Uterus (tissue), 4 donors: ENCODE measurements around the gene NFATC1. TPM values are rescaled to one million over a fixed set of nuclear protein-coding genes. Genes with fewer than 3 reads are reported as not detected.

Source experiments
- DNase-seq, 2 donors: peaks; one replicate each; pipeline ENCODE4 v3.0.0-alpha.2; 2019 to 2020
- H3K27ac ChIP-seq, 2 donors: fragments of 200-600 bp; sonication (generic); 1 replicate in 1 of 2; 2 replicates in 1 of 2; pipeline ENCODE4 v1.5.1; 2016 to 2018
- H3K27me3 ChIP-seq, 2 donors: fragments of 200-600 bp; sonication (generic); one replicate each; pipeline ENCODE4 v1.5.1; 2018 to 2019; ENCODE audit warnings: control low read depth in 1 of 2
- H3K36me3 ChIP-seq, 2 donors: fragments of 200-600 bp; sonication (generic); one replicate each; pipeline ENCODE4 v1.5.1; 2019; ENCODE audit warnings: control low read depth in 1 of 2
- H3K4me1 ChIP-seq, 2 donors: fragments of 200-600 bp; sonication (generic); one replicate each; pipeline ENCODE4 v1.5.1; 2018 to 2019; ENCODE audit warnings: control low read depth in 1 of 2
- H3K4me3 ChIP-seq, 2 donors: fragments of 200-600 bp; sonication (generic); 1 replicate in 1 of 2; 2 replicates in 1 of 2; pipeline ENCODE4 v1.5.1; 2018 to 2019; ENCODE audit warnings: mild to moderate bottlenecking in 1 of 2
- H3K9me3 ChIP-seq, 2 donors: fragments of 200-600 bp; sonication (generic); one replicate each; pipeline ENCODE4 v1.5.1; 2019; ENCODE audit warnings: control low read depth in 1 of 2
- POLR2A ChIP-seq, 2 donors: fragments of 450-650 bp; IDR thresholded peaks; one replicate each; pipeline ENCODE4 v1.6.1; 2016; ENCODE audit warnings: antibody characterized with exemption in 2 of 2, mild to moderate bottlenecking in 1 of 2, moderate library complexity in 1 of 2
- intact Hi-C: fragments of 100-400 bp; cut with DNase I; formaldehyde crosslinking; loops from one replicate; pipeline ENCODE4 v1.15.1; 2023; ENCODE audit warnings: low total_unique reads
- total RNA-seq, 4 donors: library from RNA; depleted of rRNA in 3 of 4; stranded (reverse); fragments of >200 nt in 3 of 4; gene quantifications; one replicate each; pipeline versions ENCODE4 v1.1.0 to v1.2.4, GENCODE V29; 2014 to 2023
- TF ChIP-seq, protein P1 (sequence below), 4 experiments: fragments of 200-600 bp in 2 of 4; fragments of 450-650 bp in 2 of 4; sonication (generic) in 2 of 4; IDR thresholded peaks; one replicate each; pipeline ENCODE4 v1.5.1; 2016 to 2019; ENCODE audit warnings: antibody characterized with exemption in 4 of 4, mild to moderate bottlenecking in 2 of 4, moderate library complexity in 1 of 4
- donor health status: DM: yes; HTN: yes; CAD: no.

Gene NFATC1
- total RNA-seq, 4 donors from 2014 or later: 9.2 to 25.1 (median 14.6) TPM

DNA sequence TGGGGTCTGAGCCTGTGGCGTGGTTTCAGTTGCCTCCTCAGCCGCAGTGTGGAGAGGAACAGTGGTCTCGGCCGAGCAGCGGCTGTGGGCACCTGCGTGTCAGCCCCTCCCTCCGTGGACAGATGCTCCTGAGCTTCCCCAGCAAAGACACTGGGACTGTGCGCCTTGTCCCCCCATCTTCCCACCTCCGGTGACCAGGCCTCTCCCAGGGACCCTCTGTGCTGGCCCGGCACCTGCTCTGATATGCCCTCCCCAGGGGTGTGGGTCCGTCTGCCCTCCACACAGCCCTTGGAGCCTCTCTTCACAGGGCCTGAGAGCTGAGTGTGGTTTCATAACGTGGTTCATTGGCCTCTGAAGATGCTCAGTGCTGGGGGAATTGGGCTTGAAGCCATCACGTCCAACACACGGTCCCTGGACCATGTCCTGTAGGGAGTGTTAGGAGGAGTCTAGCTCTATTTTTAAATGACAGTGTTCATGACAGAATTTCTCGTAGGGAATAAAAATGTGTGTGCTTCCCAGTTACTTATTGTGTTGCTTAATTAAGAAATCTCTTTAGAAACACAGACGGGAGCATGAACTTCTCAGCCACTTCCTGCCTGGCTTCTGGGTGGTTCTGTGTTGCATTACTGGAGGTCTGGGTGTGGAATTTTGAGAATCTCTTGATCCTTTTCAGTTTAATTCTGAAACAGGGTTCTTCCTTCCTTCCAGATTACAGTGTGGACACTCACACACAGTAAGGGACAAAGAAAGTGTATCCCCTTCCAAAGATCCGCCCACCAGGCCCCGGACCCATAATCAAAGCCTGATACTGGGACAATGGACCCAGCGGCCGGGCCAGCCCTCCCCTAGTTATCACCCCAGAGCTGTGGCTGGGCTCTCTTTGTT is 110.7 kb downstream of the NFATC1 start:
- Histone ChIP-seq H3K4me1 (peaks cover 7 to 9% of the 10 kb centered on the region in 2 donors), H3K36me3 (no peaks in the 10 kb centered on the region), H3K27ac (peak overlapping the region; percentile 87 to 91), H3K9me3 (no peaks in the 10 kb centered on the region), H3K4me3 (peak overlapping the region; percentile 22 to 40), H3K27me3 (no peaks in the 10 kb centered on the region)
- DNase-seq: peak; percentile 47 to 63
- TF ChIP-seq POLR2A (IDR thresholded peaks at IDR 0.05): no peak
- TF ChIP-seq, protein P1, sequence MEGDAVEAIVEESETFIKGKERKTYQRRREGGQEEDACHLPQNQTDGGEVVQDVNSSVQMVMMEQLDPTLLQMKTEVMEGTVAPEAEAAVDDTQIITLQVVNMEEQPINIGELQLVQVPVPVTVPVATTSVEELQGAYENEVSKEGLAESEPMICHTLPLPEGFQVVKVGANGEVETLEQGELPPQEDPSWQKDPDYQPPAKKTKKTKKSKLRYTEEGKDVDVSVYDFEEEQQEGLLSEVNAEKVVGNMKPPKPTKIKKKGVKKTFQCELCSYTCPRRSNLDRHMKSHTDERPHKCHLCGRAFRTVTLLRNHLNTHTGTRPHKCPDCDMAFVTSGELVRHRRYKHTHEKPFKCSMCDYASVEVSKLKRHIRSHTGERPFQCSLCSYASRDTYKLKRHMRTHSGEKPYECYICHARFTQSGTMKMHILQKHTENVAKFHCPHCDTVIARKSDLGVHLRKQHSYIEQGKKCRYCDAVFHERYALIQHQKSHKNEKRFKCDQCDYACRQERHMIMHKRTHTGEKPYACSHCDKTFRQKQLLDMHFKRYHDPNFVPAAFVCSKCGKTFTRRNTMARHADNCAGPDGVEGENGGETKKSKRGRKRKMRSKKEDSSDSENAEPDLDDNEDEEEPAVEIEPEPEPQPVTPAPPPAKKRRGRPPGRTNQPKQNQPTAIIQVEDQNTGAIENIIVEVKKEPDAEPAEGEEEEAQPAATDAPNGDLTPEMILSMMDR (IDR thresholded peaks at IDR 0.05): no peak
- intact Hi-C loops: no loop called here

DNA sequence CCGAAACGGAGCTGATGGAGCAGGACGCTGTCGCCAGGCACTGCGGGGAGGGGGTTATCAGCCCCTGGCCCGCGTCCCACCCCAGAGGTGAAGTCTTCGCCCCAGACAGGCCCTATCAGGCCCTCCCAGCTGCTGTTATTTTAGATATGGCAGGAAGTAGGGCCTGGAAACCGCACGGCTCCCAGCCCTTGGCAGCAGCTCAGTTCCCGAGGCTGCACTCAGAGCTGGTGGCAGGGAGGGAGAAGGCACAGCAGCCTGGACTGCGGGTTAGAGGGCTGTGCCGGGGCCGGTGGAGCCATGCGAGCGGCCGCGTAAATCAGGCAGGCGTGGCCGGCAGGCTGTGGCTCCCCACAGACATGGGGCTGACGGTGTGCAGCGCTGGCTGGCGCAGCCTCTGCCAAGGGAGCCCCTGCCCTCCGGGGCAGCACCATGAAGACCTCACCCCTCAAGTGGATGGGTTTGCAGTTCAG is 111.4 kb downstream of the NFATC1 start:
- Histone ChIP-seq H3K27me3 (no peaks in the 10 kb centered on the region), H3K9me3 (no peaks in the 10 kb centered on the region), H3K4me1 (peaks cover 7 to 9% of the 10 kb centered on the region in 2 donors), H3K36me3 (no peaks in the 10 kb centered on the region), H3K27ac (peak overlapping the region; percentile 87 to 91), H3K4me3 (peak overlapping the region; percentile 22 to 40)
- peak; percentile 63 to 66 for DNase-seq
- no peak for TF ChIP-seq POLR2A (IDR thresholded peaks at IDR 0.05)
- intact Hi-C loops: no loop called here

DNA sequence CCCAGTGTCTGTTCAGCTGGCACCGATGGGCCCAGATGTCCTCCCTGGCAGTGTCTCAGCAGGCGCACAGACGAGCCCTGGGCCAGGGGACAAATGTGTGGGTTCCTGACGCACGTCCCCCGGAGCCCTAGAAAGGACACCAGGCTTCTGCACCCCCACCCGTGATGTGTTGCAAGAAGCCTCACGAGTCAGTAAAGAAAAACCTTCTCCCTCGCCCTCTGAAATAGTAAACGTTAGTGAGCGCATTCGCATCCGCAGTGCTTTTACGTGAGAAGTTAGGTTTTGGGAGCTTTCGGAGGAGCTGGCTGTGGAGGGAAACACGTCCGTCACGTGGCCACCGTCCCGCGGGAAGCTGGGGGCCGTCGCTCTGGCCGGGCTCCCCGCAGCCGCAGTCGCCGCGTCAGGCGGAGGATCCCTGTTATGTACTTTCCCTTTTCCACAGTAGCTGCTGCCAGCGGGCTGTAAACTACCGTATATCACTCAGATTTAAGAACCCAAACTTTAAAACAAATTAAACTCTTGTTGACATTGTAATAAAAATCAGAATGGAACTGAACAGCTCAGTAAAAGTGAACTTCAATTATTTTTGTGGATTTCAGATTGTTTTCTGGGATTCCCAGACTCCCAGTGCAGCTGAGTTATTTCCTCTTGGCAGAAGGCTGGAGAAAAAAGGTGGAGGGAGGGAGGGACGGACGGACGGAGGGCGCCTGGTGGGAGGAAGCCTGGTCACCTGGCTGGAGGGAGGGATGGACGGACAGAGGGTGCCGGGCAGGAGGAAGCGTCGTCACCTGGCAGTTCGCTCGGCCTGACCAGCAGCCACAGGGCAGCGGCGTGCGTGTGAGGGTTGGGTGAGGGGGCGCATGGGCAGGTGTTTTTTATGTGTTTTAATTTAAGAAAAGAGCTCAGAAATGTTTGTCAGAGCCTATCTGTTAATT is 112.1 kb downstream of the NFATC1 start:
- peak; percentile 79 to 87 for DNase-seq
- H3K27ac ChIP-seq: peak overlapping the region; percentile 87 to 91
- H3K9me3 ChIP-seq: no peaks in the 10 kb centered on the region
- TF ChIP-seq POLR2A (IDR thresholded peaks at IDR 0.05): no peak
- no peaks in the 10 kb centered on the region for H3K27me3 ChIP-seq
- no peaks in the 10 kb centered on the region for H3K36me3 ChIP-seq
- peaks cover 7 to 9% of the 10 kb centered on the region in 2 donors for H3K4me1 ChIP-seq
- H3K4me3 ChIP-seq: peak overlapping the region; percentile 22 to 40
- intact Hi-C loops: no loop called here

DNA sequence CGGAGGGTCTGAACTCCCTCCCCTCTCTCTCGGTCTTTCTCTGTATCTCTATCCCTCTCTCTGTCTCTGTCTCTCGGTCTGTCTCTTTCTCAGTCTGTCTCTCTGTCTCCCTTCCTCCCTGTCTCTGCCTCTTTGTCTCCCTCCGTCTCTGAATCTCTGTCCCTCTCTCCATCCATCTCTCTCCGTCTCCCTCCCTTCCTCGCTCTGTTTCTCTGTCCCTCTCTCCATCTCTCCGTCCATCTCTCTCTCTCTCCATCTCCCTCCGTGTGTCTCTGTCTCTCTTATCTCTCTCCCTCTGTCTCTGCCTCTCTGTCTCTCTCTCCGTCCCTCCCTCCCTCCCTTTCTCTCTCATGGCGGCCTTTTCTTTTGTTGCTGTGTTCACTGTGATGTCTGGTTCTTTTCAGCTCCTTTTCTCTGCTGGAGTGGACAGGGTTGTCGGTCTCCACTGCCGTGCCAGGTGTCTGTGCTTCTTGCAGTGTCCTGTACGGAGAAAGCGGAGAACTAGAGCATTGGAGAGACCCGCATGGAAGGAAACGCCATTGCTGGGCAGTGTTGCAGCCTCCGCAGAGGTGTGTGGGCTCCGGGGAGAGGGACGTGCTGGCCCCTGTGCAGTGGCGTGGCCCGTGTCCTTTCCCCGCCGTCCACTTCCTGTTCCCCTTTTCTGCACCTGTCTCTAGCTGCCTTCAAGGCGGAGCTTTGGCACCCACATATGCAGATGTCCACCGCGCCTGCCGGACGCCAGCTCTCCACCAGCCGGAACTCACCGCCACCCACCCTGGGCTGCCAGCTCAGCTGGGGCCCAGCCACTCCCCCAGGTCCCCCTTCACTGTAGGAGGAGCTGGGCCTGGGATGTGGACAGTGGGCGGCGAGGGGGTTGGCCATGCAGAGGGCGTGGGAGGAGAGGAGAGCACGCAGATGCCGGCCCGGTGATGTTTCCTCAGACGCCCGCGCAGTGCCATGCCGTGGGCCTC is 113.1 kb downstream of the NFATC1 start:
- Histone ChIP-seq H3K36me3 (no peaks in the 10 kb centered on the region), H3K27me3 (no peaks in the 10 kb centered on the region), H3K4me3 (peak overlapping the region in 1 of 2 donors; percentile 40), H3K27ac (peak overlapping the region; percentile 87 to 91), H3K4me1 (peaks cover 7 to 9% of the 10 kb centered on the region in 2 donors), H3K9me3 (no peaks in the 10 kb centered on the region)
- intact Hi-C loops: no loop called here
- DNase-seq: peak; percentile 19 to 20
- TF ChIP-seq, protein P1 (IDR thresholded peaks at IDR 0.05): no peak
- no peak for TF ChIP-seq POLR2A (IDR thresholded peaks at IDR 0.05)

DNA sequence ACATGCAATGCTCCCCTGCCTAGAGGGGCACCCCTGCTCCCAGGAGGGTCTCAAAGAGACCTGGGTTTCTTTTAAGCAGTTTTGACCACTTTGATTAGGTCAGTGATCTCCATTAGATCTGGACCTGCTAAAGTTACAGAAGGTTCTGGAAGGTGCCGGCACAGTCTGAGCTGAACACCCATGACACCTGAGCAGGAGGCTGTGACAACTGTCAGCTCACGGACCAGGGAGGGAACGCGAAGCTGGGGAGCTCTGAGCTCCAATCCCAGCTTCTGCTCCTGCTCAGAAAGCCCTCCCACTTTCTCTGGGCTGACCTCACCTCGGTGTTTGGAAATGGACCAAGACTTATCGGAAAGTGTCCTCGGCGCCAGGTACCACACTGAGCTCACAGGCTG is 113.8 kb downstream of the NFATC1 start:
- Histone ChIP-seq H3K4me1 (peaks cover 7 to 9% of the 10 kb centered on the region in 2 donors), H3K27ac (no peak overlapping the region), H3K4me3 (no peak overlapping the region), H3K36me3 (no peaks in the 10 kb centered on the region), H3K27me3 (no peaks in the 10 kb centered on the region), H3K9me3 (no peaks in the 10 kb centered on the region)
- intact Hi-C loops: no loop called here
- TF ChIP-seq, protein P1 (IDR thresholded peaks at IDR 0.05): no peak
- no peak for TF ChIP-seq POLR2A (IDR thresholded peaks at IDR 0.05)
- DNase-seq: peak; percentile 8 to 9
